NCI-H2227 (cell line): ENCODE results near the gene CDK14.
"Not testable (repeated sequence)": the region's sequence is repeated elsewhere in the genome, so short reads cannot be mapped to it uniquely, and the experiment has no call there.

Source experiments
- DNase-seq: peaks from one replicate; lab custom pipeline; 2025; ENCODE audit not compliant: unreplicated experiment; lab: John Stamatoyannopoulos, UW

The CDK14 gene

DNA sequence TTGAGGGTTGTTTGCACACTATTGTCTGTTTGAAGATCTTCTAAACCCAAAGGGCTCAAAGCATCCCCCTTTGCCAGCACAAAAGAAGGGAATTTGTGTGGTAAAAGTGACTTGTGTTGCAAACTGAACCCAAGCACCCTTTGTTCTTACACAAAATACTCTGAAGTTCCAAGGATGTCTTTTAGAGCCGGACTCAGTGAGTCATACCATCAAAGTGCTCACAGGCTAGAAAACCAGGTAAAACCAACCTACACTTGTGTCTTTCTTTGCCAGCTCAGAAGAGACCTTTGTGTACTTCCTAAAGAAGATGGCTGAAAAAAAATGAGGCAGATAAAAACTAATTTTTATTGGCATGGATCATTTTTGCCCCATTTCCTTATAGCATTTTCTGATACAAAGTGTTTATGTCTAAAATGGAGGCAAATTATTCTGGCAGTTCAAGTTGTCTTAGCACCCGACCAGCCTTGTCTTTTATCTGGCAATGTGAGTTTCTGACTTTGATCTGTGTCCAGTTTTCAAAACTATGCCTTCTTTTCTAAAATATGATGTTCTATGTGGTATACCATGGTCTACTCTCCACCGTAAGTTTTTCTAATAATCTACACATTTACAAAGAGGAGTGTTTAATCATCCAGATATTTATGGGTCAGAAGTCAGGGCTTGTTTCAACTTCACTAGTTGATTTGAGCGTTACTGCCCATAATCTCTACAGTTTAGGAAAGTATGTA lies 539.7 kb downstream of the CDK14 start:
- no peak for DNase-seq

DNA sequence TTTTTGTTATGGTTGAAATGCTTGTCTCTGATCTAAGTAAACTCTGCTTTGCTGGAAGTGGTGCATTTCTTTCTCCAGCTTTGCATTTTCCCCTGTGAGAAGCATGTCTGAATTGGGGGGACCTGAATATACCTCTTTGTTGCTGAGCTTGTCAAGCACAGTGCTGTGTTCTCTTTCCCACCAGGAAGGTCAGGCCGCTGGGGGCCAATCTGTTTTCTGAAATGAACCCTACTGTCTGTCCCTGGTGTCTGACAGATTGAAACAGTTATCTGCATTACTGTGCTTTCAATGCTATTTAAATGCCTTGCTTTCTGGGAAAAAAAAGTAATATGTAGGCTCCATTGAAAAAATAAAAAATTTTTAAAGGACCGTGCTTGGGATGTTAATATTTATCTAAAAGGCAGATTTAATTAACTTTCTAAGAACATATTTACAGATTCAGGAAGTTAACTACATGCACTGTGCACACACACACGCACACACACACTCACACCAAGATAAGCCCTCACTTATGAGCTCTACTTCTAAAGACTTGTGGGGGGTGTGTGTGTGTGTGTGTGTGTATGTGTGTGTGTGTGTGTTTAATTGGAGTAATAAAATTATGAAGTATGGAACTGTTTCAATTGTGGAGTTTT lies 541.1 kb downstream of the CDK14 start:
- DNase-seq: no peak

DNA sequence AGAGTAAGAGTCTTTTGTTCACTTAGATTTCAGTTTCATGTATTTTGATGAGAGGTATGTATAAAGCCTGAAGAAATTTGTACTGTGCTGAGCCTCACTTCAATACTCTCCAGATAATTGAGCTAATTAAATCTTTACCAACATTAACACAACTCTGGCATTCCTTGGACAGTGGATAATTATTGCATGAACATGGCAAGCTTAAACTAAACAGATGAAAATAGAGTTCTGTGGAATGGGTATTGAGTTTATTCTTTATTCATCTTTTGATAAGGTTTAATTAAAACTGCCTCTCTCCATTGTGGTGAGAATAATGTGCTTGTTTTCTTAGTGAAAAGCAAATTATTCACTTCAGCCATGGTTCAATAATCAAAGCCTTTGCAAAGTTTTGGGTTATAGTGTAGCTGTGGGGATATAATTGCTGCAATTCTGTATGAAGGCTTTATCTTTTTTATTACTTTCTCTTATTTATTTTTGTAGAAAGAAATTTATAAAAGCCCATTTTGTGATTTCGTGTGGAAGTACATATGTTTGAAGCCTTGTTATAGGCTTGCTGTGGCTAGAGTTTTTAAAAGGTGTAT lies 541.8 kb downstream of the CDK14 start:
- no peak for DNase-seq

DNA sequence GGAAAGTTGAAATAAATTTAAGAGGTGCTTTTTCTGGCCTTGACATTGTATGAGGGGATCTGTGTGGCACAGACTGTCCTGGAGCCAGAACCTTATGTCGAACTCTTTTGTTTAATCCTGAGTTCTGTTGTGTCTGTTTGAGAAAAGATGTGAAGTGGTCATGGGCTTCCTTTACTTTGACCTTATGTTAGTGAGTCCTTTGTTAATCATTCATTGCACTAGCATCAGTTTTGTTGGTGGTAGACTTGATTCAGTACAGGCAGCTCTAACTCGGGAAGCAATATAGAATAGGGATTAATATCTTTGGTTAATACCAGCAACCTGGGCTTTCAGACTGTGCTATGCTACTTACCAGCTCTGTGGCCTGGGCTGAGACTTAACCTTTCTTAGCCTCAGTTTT lies 544.2 kb downstream of the CDK14 start:
- no peak for DNase-seq

GRCh38 chr7:91140982-91141381 lies 544.9 kb downstream of the CDK14 start:
- no peak for DNase-seq

GRCh38 chr7:91142743-91143142 lies 546.6 kb downstream of the CDK14 start:
- DNase-seq: no peak

DNA sequence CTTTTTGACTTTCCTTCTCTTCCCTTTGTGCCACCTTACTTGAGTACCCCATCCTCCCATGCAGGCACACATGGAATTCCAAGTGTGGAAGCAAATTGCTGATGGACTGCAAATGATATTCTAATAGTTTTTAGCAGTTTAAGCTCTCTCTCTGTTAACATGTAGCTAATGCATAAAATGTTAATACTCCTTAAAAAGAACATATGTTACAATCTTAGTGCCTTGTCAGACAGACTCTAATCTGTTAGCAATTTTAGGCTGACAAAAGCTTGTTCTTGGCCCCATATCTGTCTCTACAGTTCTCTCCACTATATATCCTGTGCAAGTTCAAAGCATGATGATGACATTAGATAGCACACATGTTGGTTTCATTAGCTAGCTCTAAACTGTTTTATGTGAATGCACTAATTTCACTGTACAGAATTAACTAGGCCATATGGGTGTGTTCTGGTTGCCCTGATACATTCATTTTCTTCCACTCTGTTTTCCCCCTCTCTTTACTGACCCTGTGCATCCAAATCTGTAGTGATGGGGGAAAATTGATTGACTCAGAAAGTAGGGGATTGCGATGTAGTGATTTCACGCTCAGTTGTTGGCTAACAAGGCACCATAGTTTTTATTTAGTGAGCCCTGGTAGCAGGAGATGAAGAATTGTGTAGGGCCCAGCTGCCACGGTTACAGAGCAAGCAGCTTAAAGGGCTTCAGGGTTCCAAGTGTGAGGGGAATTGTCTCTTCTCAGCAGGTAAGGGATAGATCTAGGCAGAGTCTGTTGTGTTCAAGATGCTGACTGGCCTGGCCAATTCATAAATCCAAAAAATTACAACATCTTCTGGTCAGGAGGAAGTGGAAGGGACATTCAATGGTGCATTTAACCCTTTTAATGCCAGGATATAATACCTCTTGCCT lies 553.5 kb downstream of the CDK14 start:
- DNase-seq: no peak

- no peak for DNase-seq
Measured at GRCh38 chr7:91151916-91152315, 555.8 kb downstream of the CDK14 start.

- DNase-seq: no peak
Measured at GRCh38 chr7:91156316-91157185, 560.4 kb downstream of the CDK14 start.

- DNase-seq: no peak
Measured at GRCh38 chr7:91157579-91158320, 561.6 kb downstream of the CDK14 start.

DNA sequence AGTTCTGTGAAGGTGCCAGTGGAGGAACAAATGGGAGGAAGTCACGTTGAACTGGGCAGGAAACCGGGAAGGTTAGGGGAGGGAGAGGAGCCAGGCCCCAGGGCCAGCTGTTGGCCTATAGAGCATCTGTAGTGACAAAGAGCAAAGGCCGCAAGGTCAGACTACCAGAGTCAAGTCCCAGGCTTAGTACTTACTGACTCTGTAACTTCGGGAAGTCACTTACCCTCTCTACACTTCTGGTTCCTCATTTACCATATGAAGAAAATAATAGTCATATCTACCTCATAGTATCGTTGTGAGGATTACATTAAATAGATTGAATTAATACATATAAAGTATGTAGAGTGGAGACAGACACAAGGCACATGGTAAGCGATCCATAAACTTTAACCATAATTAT lies 566.3 kb downstream of the CDK14 start:
- DNase-seq: no peak

GRCh38 chr7:91164506-91164905 lies 568.4 kb downstream of the CDK14 start:
- no peak for DNase-seq

GRCh38 chr7:91165006-91165845 lies 569.1 kb downstream of the CDK14 start:
- no peak for DNase-seq

- DNase-seq: no peak
Measured at GRCh38 chr7:91165846-91166230, 569.7 kb downstream of the CDK14 start.

- peak; percentile 77 for DNase-seq
Measured at GRCh38 chr7:91168871-91169829, 573.0 kb downstream of the CDK14 start.

DNA sequence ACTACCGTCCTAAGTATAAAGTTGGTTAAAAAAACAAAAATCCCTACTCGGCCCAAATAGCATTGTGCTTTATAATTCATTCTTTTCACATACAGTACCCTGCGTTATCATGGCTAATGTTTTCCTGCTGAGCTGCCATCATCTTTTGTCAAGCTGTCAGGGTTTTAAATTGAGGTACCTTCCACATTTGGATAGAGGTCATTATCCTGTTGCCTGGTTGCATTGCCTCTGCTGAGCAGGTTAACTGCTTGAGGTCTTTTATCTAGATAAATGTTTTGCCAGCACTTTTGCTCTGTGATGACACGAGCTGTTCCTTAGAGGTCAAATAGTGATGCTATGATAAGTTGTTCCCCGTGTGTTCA lies 573.7 kb downstream of the CDK14 start:
- DNase-seq: peak; percentile 61

- not testable (repeated sequence) for DNase-seq
Measured at GRCh38 chr7:91173265-91173664, 577.1 kb downstream of the CDK14 start.

DNA sequence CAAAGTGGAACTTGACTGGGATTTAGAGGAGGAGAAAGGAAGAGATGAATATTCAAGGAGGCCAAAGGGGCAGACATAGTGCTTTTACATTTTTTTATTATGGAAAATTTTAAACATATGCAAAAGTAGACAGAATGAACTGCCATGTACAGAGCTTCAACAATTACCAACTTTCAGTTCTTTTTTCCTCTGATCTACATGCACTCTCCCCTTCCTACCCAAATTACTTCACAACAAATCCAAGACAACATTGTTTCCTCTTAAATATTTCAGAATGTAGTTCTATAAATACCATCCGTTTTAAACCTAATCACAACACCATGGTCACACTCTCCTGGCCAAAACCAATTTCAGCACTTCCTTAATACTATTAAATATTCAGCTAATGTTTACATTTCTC lies 584.6 kb downstream of the CDK14 start:
- no peak for DNase-seq
